ENCODE data around the gene GAB3. TPM values are rescaled to one million over a fixed set of nuclear protein-coding genes. Genes with fewer than 3 reads are reported as not detected.
"Not testable (repeated sequence)": the region's sequence is repeated elsewhere in the genome, so short reads cannot be mapped to it uniquely, and the experiment has no call there.

Gene GAB3
- total RNA-seq, 1 donor from 2014 or later: 0.14 TPM

DNA sequence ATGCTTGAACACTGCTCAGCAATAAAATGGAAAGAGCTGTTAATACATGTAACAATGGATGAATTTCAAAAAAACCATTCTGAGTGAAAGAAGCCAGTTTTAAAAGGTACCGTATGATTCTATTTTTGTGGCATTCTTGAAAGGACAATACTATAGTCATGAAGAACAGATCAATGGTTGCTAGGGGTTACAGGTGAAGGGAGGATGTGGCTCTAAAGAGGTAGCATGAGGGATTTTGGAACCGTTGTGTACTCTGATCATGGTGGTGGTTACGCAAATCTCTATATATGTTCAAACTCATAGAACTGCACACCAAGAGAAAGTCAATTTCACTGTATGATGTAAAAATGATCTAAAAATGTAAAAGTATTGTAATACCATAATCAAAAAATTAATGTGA lies 57.5 kb downstream of the GAB3 start:
- TF ChIP-seq, protein P1, sequence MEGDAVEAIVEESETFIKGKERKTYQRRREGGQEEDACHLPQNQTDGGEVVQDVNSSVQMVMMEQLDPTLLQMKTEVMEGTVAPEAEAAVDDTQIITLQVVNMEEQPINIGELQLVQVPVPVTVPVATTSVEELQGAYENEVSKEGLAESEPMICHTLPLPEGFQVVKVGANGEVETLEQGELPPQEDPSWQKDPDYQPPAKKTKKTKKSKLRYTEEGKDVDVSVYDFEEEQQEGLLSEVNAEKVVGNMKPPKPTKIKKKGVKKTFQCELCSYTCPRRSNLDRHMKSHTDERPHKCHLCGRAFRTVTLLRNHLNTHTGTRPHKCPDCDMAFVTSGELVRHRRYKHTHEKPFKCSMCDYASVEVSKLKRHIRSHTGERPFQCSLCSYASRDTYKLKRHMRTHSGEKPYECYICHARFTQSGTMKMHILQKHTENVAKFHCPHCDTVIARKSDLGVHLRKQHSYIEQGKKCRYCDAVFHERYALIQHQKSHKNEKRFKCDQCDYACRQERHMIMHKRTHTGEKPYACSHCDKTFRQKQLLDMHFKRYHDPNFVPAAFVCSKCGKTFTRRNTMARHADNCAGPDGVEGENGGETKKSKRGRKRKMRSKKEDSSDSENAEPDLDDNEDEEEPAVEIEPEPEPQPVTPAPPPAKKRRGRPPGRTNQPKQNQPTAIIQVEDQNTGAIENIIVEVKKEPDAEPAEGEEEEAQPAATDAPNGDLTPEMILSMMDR (IDR thresholded peaks at IDR 0.05; ENCODE audit: unreplicated experiment): no peak
- H3K27ac Mint-ChIP-seq: no peak overlapping the region
- H3K27me3 Mint-ChIP-seq: no peaks in the 10 kb centered on the region
- no peak for DNase-seq (ENCODE audit: low spot score, unreplicated experiment)
- no peaks in the 10 kb centered on the region for H3K36me3 Mint-ChIP-seq (ENCODE audit: insufficient read depth)
- peaks cover 15% of the 10 kb centered on the region for H3K9me3 Mint-ChIP-seq (ENCODE audit: low read depth)
- no peak overlapping the region for H3K4me3 Mint-ChIP-seq (ENCODE audit: low read depth)
- no peaks in the 10 kb centered on the region for H3K4me1 Mint-ChIP-seq (ENCODE audit: low read depth)

DNA sequence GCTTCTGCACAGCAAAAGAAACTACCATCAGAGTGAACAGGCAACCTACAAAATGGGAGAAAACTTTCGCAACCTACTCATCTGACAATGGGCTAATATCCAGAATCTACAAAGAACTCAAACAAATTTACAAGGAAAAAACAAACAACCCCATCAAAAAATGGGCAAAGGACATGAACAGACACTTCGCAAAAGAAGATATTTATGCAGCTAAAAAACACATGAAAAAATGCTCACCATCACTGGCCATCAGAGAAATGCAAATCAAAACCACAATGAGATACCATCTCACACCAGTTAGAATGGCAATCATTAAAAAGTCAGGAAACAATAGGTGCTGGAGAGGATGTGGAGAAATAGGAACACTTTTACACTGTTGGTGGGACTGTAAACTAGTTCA lies 60.4 kb downstream of the GAB3 start:
- not testable (repeated sequence) for H3K36me3 Mint-ChIP-seq (ENCODE audit: insufficient read depth); H3K27ac Mint-ChIP-seq; H3K4me1 Mint-ChIP-seq (ENCODE audit: low read depth); H3K4me3 Mint-ChIP-seq (ENCODE audit: low read depth); H3K27me3 Mint-ChIP-seq; DNase-seq (ENCODE audit: low spot score, unreplicated experiment)
- peaks cover 25% of the 10 kb centered on the region for H3K9me3 Mint-ChIP-seq (ENCODE audit: low read depth)

DNA sequence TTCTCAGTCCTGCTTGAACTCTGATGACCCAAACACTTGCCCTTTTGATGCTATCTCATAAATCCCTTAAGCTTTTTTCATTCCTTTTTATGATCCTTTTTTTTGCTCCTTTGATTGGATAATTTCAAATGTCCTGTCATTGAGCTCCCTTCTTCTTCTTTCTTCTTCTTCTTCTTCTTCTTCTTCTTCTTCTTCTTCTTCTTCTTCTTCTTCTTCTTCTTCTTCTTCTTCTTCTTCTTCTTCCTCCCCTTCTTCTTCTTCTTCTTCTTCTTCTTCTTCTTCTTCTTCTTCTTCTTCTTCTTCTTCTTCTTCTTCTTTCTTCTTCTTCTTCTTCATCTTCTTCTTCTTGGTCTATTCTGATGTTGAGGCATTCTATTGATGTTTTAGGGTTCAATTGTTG lies 78.8 kb downstream of the GAB3 start:
- H3K36me3 Mint-ChIP-seq (ENCODE audit: insufficient read depth); H3K27me3 Mint-ChIP-seq; H3K27ac Mint-ChIP-seq; DNase-seq (ENCODE audit: low spot score, unreplicated experiment); H3K4me1 Mint-ChIP-seq (ENCODE audit: low read depth); H3K4me3 Mint-ChIP-seq (ENCODE audit: low read depth): not testable (repeated sequence)
- H3K9me3 Mint-ChIP-seq (ENCODE audit: low read depth): peaks cover 31% of the 10 kb centered on the region

DNA sequence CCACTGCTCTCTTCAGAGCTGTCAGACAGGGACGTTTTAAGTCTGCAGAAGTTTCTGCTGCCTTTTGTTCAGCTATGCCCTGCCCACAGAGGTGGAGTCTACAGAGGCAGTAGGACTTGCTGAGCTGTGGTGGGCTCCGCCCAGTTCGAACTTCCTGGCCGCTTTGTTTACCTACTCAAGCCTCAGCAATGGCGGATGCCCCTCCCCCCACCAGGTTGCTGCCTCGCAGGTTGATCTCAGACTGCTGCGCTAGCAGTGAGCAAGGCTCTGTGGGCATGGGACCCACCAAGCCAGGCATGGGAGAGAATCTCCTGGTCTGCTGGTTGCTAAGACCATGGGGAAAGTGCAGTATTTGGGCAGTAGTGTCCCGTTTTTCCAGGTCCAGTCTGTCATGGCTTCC lies 80.0 kb downstream of the GAB3 start:
- H3K4me3 Mint-ChIP-seq (ENCODE audit: low read depth); H3K36me3 Mint-ChIP-seq (ENCODE audit: insufficient read depth); H3K27me3 Mint-ChIP-seq; H3K27ac Mint-ChIP-seq; DNase-seq (ENCODE audit: low spot score, unreplicated experiment); H3K4me1 Mint-ChIP-seq (ENCODE audit: low read depth): not testable (repeated sequence)
- H3K9me3 Mint-ChIP-seq (ENCODE audit: low read depth): peaks cover 32% of the 10 kb centered on the region

DNA sequence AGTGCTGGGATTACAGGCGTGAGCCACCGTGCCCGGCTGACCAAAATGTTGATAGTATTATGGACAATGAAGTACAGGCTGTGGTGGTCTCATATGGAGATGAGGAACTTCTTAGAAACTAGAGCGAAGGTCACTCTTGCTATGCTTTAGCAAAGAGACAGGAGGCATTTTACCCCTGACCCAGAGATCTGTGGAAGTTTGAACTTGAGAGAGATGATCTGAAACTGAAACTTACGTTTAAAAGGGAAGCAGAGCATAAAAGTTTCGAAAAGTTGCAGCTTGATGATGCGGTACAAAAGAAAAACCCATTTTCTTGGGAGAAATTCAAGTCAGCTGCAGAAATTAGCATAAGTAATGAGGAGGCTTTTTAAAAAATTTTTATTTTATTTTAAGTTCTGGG lies 89.0 kb downstream of the GAB3 start:
- H3K27me3 Mint-ChIP-seq: no peaks in the 10 kb centered on the region
- no peaks in the 10 kb centered on the region for H3K4me1 Mint-ChIP-seq (ENCODE audit: low read depth)
- DNase-seq (ENCODE audit: low spot score, unreplicated experiment): no peak
- H3K27ac Mint-ChIP-seq: no peak overlapping the region
- no peak overlapping the region for H3K4me3 Mint-ChIP-seq (ENCODE audit: low read depth)
- TF ChIP-seq, protein P1 (IDR thresholded peaks at IDR 0.05; ENCODE audit: unreplicated experiment): no peak
- H3K36me3 Mint-ChIP-seq (ENCODE audit: insufficient read depth): no peaks in the 10 kb centered on the region
- peaks cover 36% of the 10 kb centered on the region for H3K9me3 Mint-ChIP-seq (ENCODE audit: low read depth)

DNA sequence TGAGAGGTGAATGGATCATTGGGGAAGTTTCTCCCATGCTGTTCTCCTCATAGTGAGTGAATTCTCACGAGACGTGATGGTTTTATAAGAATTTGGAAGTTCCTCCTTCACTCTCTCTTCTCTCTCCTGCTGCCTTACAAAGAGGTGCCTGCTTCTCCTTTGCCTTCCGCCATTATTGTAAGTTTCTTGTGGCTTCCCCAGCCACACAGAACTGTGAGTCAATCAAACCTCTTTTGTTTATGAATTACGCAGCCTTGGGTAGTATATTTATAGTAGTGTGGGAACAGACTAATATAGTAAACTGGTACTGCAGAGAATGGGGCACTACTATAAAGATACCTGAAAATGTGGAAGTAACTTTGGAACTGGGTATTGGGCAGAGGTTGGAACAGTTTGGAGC lies 89.7 kb downstream of the GAB3 start:
- H3K36me3 Mint-ChIP-seq (ENCODE audit: insufficient read depth): no peaks in the 10 kb centered on the region
- H3K27me3 Mint-ChIP-seq: no peaks in the 10 kb centered on the region
- DNase-seq (ENCODE audit: low spot score, unreplicated experiment): no peak
- H3K27ac Mint-ChIP-seq: no peak overlapping the region
- TF ChIP-seq, protein P1 (IDR thresholded peaks at IDR 0.05; ENCODE audit: unreplicated experiment): no peak
- no peaks in the 10 kb centered on the region for H3K4me1 Mint-ChIP-seq (ENCODE audit: low read depth)
- peaks cover 40% of the 10 kb centered on the region for H3K9me3 Mint-ChIP-seq (ENCODE audit: low read depth)
- no peak overlapping the region for H3K4me3 Mint-ChIP-seq (ENCODE audit: low read depth)

DNA sequence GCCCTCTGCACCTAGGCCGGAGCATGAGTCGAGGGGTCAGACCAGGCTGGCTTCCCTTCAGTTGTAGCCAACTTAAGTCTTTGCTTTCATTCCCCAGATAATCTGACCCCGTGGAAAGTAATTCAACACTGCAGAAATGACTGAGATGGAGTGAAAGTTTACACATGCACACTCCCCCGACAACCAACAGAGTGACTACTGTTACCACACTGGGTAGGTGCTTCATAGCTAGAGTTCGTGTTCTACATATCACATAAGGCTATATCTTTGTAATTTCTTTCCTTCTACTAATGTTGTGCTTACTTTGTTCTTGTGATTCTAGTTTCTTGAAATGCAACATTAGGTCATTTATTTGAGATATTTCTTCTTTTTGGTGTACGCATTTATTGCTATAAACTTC lies 90.3 kb downstream of the GAB3 start:
- no peaks in the 10 kb centered on the region for H3K36me3 Mint-ChIP-seq (ENCODE audit: insufficient read depth)
- H3K4me3 Mint-ChIP-seq (ENCODE audit: low read depth): no peak overlapping the region
- no peak for DNase-seq (ENCODE audit: low spot score, unreplicated experiment)
- peaks cover 36% of the 10 kb centered on the region for H3K9me3 Mint-ChIP-seq (ENCODE audit: low read depth)
- H3K27me3 Mint-ChIP-seq: no peaks in the 10 kb centered on the region
- no peaks in the 10 kb centered on the region for H3K4me1 Mint-ChIP-seq (ENCODE audit: low read depth)
- TF ChIP-seq, protein P1 (IDR thresholded peaks at IDR 0.05; ENCODE audit: unreplicated experiment): no peak
- H3K27ac Mint-ChIP-seq: no peak overlapping the region

Data from progenitor cell of endocrine pancreas (in vitro differentiated cells).